ENCODE measurements around the gene CCDC54. TPM values are rescaled to one million over a fixed set of nuclear protein-coding genes. Genes with fewer than 3 reads are reported as not detected.
"Not testable (repeated sequence)": the region's sequence is repeated elsewhere in the genome, so short reads cannot be mapped to it uniquely, and the experiment has no call there.

CCDC54 gene
- total RNA-seq, result not detected

DNA sequence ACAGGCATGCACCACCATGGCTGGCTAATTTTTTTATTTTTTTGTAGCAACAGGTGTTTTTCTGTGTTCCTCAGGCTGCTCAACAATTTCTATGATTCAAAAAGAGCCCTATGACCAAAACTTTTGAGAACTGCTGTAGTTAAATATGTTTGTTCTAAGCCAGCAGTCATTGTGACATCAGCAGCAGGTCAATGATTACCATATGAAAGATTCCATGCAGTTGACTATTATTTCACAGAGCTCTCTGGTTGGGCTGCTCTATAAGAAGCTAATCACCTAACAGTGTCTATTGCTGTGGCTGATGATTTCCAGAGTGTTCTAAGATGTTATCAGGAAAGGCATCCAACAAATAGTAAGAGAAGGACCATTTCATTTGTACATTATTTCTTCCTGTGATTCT, at the start of gene CCDC54:
TSS of gene CCDC54 (plus strand) at position 289 of the 400 bp plus-strand sequence. CDS start 149 bp downstream, outside the sequence.
- H3K9me3 ChIP-seq (ENCODE audit: low read depth, low read length), result no peaks in the 10 kb centered on the region
- H3K4me3 ChIP-seq (ENCODE audit: low read length), result no peak within 1 kb of the TSS
- no peaks in the 10 kb centered on the region for H3K27me3 ChIP-seq (ENCODE audit: insufficient read depth, low read length)
- H3K4me1 ChIP-seq (ENCODE audit: insufficient read depth, low read length), result no peaks in the 10 kb centered on the region

DNA sequence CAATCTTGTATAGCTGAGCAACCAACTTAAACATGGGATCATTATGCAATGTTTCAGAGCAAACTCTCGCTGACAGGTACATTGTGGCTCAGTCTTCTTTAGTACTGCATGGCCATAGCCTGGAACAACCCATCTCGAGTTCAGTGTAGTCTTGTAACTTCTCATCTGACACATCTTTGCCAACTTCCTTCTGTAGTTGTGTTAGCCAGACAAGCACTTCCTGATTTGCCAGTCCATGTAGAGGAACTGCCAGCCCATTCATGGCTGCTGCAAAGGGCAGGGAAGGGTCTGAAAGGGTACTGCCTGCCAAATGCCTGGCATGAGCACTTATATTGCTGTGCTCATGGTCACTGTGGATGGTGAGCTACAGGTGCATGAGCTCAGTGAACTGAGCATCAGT, 49.2 kb upstream of the CCDC54 start:
- no peak overlapping the region for H3K4me3 ChIP-seq (ENCODE audit: low read length)

DNA sequence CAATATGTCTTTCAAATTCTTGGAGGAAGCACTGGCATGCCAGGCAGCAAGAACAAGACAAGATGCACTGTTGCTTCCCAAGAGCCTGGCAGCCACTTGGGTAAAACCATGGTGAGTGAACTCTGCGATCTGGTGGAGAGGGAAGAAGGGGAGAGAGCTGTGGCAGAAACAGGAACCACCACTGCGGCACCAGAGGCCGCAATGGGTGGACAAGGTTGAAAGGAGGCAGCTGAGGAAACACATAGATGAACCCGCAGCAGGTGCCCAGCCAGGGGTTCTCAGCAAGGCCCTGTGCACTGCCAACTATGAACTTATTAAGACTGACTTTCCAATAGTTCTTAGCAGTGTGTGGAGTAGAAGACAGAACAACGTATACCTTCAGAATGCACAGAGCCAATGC, 48.2 kb upstream of the CCDC54 start:
- no peaks in the 10 kb centered on the region for H3K4me1 ChIP-seq (ENCODE audit: insufficient read depth, low read length)
- H3K9me3 ChIP-seq (ENCODE audit: low read depth, low read length), result no peaks in the 10 kb centered on the region
- no peaks in the 10 kb centered on the region for H3K27me3 ChIP-seq (ENCODE audit: insufficient read depth, low read length)
- H3K4me3 ChIP-seq (ENCODE audit: low read length), result no peak overlapping the region

More for the DNA sequence above, 49.2 kb upstream of the CCDC54 start:
- Histone ChIP-seq H3K27me3 (ENCODE audit: insufficient read depth, low read length) (no peaks in the 10 kb centered on the region), H3K4me1 (ENCODE audit: insufficient read depth, low read length) (no peaks in the 10 kb centered on the region), H3K9me3 (ENCODE audit: low read depth, low read length) (no peaks in the 10 kb centered on the region)

DNA sequence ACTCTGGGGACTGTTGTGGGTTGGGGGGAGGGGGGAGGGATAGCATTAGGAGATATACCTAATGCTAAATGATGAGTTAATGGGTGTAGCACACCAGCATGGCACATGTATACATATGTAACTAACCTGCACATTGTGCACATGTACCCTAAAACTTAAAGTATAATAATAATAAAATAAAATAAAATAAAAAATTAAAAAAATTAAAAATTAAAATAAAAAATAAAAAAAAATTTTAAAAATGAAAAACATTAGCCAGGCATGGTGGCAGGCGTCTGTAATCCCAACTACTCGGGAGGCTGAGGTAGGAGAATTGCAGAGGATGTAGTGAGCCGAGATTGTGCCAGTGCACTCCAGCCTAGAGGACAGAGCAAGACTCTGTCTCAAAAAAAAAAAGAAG, 37.5 kb upstream of the CCDC54 start:
- not testable (repeated sequence) for H3K4me1 ChIP-seq (ENCODE audit: insufficient read depth, low read length); H3K9me3 ChIP-seq (ENCODE audit: low read depth, low read length); H3K27me3 ChIP-seq (ENCODE audit: insufficient read depth, low read length); H3K4me3 ChIP-seq (ENCODE audit: low read length)

DNA sequence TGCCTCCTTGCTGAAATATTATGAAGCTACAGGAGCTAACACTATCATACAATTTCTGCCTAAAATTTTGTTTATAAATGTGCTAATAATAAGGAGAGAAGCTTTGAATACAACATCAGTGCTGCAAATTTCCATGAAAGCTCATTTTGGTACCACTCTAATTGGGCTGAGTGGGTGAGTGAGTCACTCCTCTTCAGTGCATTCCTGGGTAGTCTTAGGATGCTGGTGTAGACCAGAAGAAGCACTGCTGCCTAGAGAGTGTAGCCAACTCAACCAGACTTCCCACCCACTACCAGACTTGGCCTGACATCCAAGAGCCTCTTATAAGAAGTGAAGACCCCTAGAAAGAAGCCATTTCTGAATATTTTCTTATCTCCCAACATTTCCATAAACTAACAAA, 32.5 kb upstream of the CCDC54 start:
- H3K27me3 ChIP-seq (ENCODE audit: insufficient read depth, low read length), result no peaks in the 10 kb centered on the region
- no peaks in the 10 kb centered on the region for H3K4me1 ChIP-seq (ENCODE audit: insufficient read depth, low read length)
- no peak overlapping the region for H3K4me3 ChIP-seq (ENCODE audit: low read length)
- no peaks in the 10 kb centered on the region for H3K9me3 ChIP-seq (ENCODE audit: low read depth, low read length)

DNA sequence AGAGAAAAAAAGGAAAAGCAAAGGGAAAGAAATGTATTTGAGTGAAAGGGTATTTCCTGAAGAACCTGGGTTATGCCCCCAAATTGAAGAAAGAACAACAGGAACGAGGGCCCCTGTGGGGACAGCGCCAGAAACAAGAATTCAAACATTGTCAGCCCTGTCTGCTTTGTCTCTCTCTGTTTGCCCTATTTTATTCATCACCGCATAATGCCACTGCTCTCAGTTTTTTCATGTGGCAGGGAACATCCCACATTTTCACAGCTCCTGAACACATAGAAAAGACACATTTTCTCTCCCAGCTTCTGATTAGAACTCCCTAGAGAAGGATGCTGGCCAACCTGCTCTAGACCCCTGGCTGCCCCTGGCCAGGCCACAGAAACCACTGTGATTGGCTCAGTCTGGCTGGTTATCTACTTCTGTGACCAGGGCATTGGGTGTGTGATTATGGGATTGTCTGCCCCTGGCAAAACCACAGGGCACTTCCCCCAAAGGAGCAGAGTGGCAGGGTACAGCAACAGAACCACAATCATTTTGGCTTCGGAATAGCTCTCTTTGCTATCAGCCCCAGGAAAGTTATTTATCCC, 31.3 kb upstream of the CCDC54 start:
- no peaks in the 10 kb centered on the region for H3K4me1 ChIP-seq (ENCODE audit: insufficient read depth, low read length)
- H3K9me3 ChIP-seq (ENCODE audit: low read depth, low read length), result no peaks in the 10 kb centered on the region
- no peak overlapping the region for H3K4me3 ChIP-seq (ENCODE audit: low read length)
- H3K27me3 ChIP-seq (ENCODE audit: insufficient read depth, low read length), result no peaks in the 10 kb centered on the region

DNA sequence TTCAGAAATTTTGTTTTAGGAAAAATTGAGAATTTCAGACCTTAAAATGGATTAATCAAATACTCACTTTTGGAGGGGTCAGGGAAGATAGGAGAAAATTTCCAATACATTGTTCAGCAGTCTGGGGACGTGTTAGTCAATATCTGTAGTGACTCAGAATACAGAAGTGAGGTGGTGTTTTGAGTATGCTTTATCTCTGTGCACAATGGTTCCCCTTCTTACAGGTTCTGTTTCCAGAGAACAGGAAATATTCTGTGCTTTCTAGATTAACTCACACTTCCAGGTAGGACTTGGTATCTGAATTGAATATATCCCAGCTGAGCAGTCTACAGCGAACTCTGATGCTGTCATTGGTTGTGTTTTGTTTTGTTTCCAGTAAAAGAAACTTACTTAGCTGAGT, 30.7 kb upstream of the CCDC54 start:
- H3K27me3 ChIP-seq (ENCODE audit: insufficient read depth, low read length), result no peaks in the 10 kb centered on the region
- no peaks in the 10 kb centered on the region for H3K4me1 ChIP-seq (ENCODE audit: insufficient read depth, low read length)

DNA sequence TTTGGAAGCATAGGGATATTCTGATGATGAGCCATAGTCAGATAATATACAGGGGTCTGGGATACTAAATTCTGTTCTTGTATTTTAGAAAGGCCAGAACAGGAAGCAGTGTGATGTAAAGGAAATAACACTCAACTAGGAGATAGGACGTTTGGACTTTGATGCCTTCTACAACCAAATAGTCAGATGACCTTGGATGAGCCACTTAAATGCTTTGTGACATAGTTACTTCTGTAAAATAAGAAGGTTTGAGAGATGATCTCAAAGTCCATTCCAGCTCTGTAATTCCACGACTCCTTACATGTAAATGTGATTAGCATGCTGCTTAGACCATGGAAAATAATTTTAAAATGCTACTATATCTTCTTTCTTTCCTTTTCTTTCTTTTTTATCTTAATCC, 29.5 kb upstream of the CCDC54 start:
- Histone ChIP-seq H3K4me3 (ENCODE audit: low read length) (no peak overlapping the region), H3K4me1 (ENCODE audit: insufficient read depth, low read length) (no peaks in the 10 kb centered on the region), H3K27me3 (ENCODE audit: insufficient read depth, low read length) (no peaks in the 10 kb centered on the region), H3K9me3 (ENCODE audit: low read depth, low read length) (no peaks in the 10 kb centered on the region)

More for the DNA sequence above, 30.7 kb upstream of the CCDC54 start:
- H3K4me3 ChIP-seq (ENCODE audit: low read length), result no peak overlapping the region
- no peaks in the 10 kb centered on the region for H3K9me3 ChIP-seq (ENCODE audit: low read depth, low read length)

DNA sequence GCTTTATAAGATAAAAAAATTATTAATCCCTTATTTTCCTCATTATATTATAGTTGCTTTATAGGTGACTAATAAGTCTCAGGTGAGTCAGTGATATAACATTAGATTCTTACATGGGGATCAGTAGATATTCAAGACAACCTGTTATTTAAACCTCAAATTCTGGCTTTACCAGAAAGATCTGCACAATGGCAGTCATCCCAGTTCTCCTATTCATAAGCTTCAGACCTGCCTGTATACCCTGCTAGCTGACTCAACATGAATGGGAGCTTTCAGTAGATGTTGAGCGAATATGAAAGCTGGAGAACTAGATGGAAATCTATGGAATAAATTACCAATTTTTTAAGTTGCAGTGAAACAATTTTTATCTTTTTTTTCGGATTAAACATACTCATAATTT, 20.5 kb upstream of the CCDC54 start:
- no peaks in the 10 kb centered on the region for H3K9me3 ChIP-seq (ENCODE audit: low read depth, low read length)
- H3K4me1 ChIP-seq (ENCODE audit: insufficient read depth, low read length), result no peaks in the 10 kb centered on the region
- H3K4me3 ChIP-seq (ENCODE audit: low read length), result no peak overlapping the region
- no peaks in the 10 kb centered on the region for H3K27me3 ChIP-seq (ENCODE audit: insufficient read depth, low read length)

DNA sequence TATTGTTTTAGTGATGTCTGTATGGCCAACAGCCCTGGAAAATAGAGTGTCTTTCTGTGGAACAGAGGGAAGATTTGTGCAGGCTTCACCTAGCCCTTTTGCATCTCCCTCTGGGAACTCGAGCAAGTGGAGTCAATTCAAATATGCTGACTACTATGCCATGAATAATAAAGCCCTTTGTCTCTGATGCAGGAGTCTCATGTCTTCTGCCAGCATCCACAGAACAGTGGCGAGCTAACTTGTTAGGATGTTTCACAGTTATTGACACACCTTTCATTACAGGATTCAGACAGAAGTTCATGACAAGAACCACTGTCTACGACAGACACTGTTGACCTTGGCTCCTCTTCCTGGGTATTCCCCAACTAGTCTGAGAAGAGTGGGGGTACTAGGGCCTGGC, 15.6 kb upstream of the CCDC54 start:
- H3K4me1 ChIP-seq (ENCODE audit: insufficient read depth, low read length), result peaks cover under 1% of the 10 kb centered on the region
- H3K9me3 ChIP-seq (ENCODE audit: low read depth, low read length), result no peaks in the 10 kb centered on the region
- no peak overlapping the region for H3K4me3 ChIP-seq (ENCODE audit: low read length)
- H3K27me3 ChIP-seq (ENCODE audit: insufficient read depth, low read length), result no peaks in the 10 kb centered on the region

DNA sequence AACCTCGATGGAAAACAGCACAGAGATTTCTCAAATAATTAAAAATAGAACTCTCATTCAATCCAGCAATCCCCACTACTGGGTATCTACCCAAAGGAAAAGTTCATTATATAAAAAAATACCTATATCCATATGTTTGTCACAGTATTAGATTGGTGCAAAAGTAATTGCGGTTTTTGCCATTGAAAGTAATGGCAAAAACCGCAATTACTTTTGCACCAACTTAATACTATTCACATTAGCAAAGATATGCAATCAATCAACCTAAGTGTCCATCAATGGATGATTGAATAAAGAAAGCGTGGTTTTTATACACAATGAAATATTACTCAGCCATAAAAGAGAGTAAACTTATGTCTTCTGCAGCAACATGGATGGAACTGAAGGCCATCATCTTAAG, 12.2 kb upstream of the CCDC54 start:
- Histone ChIP-seq H3K9me3 (ENCODE audit: low read depth, low read length) (no peaks in the 10 kb centered on the region), H3K4me3 (ENCODE audit: low read length) (no peak overlapping the region), H3K27me3 (ENCODE audit: insufficient read depth, low read length) (no peaks in the 10 kb centered on the region), H3K4me1 (ENCODE audit: insufficient read depth, low read length) (peaks cover 11% of the 10 kb centered on the region)

DNA sequence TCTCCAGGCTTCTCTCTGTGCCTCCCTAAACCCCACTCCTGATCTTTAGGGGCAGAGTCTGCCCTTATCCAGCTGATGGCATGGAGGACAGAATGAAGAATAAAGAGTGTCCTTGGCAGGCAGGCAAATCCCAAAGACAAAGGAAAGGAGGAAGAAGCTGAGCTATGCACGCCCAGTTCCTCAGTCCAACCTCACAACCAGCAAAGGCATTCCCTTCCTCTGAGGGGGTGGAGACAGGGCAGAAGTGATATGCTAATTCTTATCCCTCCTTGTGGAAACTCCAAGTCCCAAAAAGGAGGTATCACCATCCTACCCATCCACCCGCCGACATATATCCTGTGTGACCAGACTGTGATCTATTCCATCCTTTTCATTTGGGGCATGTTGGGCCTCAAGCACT, 10.5 kb upstream of the CCDC54 start:
- peaks cover 11% of the 10 kb centered on the region for H3K4me1 ChIP-seq (ENCODE audit: insufficient read depth, low read length)

DNA sequence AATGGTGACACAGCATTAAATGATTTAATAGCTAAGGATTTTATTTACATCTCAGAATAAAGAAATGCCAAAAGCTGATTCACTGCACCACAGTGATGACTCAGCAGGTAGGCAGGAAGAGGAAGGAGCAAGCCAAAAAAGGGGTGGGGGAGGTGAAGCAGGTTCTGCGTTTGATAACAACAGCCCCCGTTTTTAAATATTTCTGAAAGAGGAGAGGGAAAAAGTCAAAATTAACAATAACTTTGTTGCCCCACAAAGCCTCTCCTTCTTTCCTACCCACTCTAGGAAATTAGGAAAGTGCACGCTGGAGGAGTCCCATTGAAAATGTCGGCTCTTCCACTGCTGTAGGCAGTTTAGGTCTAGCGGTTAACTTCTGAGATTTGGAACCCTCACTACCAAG, 9.9 kb upstream of the CCDC54 start:
- Histone ChIP-seq H3K9me3 (ENCODE audit: low read depth, low read length) (no peaks in the 10 kb centered on the region), H3K4me1 (ENCODE audit: insufficient read depth, low read length) (peaks cover 11% of the 10 kb centered on the region), H3K27me3 (ENCODE audit: insufficient read depth, low read length) (no peaks in the 10 kb centered on the region), H3K4me3 (ENCODE audit: low read length) (no peak overlapping the region)

More for the DNA sequence above, 10.5 kb upstream of the CCDC54 start:
- Histone ChIP-seq H3K9me3 (ENCODE audit: low read depth, low read length) (no peaks in the 10 kb centered on the region), H3K27me3 (ENCODE audit: insufficient read depth, low read length) (no peaks in the 10 kb centered on the region), H3K4me3 (ENCODE audit: low read length) (no peak overlapping the region)

DNA sequence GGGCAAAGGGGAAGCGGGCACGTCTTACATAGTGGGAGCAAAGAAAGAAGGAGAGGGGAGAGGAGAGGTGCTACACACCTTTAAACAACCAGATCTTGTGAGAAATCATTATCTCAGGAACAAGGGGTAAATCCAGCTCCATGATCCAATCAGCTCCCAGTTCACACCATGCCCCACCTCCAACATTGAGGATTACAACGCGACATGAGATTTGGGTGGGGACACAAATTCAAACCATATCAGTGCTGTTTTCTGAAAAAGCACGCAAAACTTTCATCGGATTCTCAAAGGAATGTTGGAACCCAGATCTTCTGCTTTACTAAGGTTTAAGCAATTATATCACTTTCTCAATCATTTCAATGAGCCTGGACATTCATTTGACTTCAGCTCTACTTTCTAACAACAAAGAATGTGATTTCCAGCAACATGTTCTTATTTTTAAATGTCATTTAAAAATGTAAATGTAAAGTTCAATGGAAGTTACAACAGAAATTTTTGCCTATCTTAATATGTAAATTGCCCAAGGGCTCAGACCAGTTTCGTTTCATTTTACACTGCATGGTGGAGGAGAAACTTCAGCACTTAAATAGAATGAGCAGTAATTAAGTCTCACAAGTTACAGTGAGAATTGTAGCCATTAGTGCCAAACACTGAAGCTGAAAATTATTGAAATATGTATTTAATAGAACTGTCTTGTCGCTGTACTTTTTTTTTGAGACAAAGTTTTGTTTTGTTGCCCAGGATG, 8.4 kb upstream of the CCDC54 start:
- no peaks in the 10 kb centered on the region for H3K27me3 ChIP-seq (ENCODE audit: insufficient read depth, low read length)
- no peak overlapping the region for H3K4me3 ChIP-seq (ENCODE audit: low read length)
- H3K4me1 ChIP-seq (ENCODE audit: insufficient read depth, low read length), result peaks cover 11% of the 10 kb centered on the region
- no peaks in the 10 kb centered on the region for H3K9me3 ChIP-seq (ENCODE audit: low read depth, low read length)

DNA sequence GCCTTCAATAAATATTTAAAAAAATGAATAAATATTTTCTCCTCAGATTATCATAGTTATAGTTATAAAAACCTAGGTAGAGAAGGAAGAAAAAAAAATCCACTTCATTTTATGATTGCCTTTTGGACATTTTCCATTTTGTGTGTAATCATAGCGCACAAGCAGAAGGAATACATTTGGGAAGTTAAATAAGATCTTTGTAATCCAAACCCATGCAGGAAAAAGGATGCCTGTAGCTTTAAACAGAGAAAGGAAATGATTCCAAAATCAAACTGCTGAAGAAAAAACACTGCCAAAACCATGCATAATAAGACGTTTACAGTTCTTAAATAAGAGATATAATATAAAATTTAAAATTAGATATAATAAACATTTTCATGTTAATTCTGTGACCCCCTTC, 7.4 kb upstream of the CCDC54 start:
- Histone ChIP-seq H3K27me3 (ENCODE audit: insufficient read depth, low read length) (no peaks in the 10 kb centered on the region), H3K4me1 (ENCODE audit: insufficient read depth, low read length) (peaks cover 11% of the 10 kb centered on the region), H3K9me3 (ENCODE audit: low read depth, low read length) (no peaks in the 10 kb centered on the region), H3K4me3 (ENCODE audit: low read length) (no peak overlapping the region)

DNA sequence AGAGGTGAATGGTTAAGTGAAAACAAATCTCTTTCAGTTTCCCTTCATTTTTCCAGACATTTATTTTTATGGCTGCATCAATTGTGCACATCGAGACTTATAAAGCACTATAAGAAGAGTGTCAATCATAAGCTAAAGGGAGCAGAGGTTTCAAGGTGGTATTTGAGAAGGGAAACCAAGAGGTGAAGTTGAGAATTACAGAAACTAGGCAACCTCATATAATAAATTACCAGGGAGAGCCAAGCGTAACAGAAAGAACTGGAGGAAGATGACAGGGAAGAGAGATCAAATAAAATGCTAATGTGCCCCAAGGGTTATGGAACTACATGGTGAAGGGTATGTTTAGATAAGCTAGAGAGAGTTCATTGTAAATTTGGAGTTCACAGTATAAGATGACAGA, 6.3 kb upstream of the CCDC54 start:
- Histone ChIP-seq H3K4me1 (ENCODE audit: insufficient read depth, low read length) (peaks cover 11% of the 10 kb centered on the region), H3K27me3 (ENCODE audit: insufficient read depth, low read length) (no peaks in the 10 kb centered on the region), H3K4me3 (ENCODE audit: low read length) (no peak overlapping the region), H3K9me3 (ENCODE audit: low read depth, low read length) (no peaks in the 10 kb centered on the region)

Data from mononuclear cell (primary cell).